Retinal pigment epithelial cell (primary cell): ENCODE measurements around the gene YOD1.

ENCODE experiments used
- DNase-seq: peaks from one replicate; pipeline ENCODE4 v3.0.0-alpha.2; 2010; ENCODE audit warnings: low read depth
- H3K4me3 ChIP-seq: 2 replicates; pipeline ENCODE4 v1.5.1; 2011; ENCODE audit warnings: mild to moderate bottlenecking, low read length, control low read depth, moderate library complexity
- TF ChIP-seq, protein P1 (sequence below): conservative IDR thresholded peaks from 2 replicates; pipeline ENCODE4 v1.5.1; 2011; ENCODE audit warnings: low read depth, low read length, control low read depth, inconsistent platforms

YOD1 gene

DNA sequence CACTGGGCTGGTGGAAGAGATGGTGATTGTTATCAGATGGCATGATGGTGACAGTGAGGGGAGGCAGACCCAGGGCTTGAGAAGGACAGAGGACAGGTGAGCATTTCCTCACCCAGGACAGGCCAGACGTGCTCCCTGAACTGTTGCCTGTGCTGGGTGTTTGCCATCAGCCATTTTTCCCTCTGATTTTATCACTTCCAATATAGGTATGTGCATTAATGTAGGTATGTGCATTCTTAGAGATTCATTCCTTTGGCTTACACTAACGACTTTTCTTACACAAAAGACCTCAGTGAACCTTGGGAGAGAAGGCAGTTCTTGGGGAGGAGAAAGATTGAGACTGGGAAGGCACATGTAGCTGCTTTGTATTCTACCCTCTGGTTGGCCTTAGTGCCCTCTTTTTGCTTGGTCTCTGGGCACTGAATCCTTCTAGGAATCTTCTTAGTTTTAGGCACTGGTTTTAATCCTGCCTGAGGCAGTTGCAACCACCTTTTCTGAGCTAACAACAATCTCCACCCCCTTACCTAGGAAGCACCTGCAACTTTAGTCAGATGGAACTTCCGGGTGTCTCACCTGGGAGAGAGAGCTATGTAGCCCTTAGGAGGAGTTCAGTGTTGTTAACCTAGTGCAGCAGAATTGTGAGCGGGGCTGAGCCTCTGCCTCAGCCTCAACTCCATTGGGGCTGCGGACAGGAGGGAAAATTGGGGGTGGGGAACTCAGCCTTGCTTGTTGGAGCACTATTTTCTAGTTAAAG, 49.3 kb downstream of the YOD1 start:
- no peak overlapping the region for H3K4me3 ChIP-seq
- TF ChIP-seq, protein P1, sequence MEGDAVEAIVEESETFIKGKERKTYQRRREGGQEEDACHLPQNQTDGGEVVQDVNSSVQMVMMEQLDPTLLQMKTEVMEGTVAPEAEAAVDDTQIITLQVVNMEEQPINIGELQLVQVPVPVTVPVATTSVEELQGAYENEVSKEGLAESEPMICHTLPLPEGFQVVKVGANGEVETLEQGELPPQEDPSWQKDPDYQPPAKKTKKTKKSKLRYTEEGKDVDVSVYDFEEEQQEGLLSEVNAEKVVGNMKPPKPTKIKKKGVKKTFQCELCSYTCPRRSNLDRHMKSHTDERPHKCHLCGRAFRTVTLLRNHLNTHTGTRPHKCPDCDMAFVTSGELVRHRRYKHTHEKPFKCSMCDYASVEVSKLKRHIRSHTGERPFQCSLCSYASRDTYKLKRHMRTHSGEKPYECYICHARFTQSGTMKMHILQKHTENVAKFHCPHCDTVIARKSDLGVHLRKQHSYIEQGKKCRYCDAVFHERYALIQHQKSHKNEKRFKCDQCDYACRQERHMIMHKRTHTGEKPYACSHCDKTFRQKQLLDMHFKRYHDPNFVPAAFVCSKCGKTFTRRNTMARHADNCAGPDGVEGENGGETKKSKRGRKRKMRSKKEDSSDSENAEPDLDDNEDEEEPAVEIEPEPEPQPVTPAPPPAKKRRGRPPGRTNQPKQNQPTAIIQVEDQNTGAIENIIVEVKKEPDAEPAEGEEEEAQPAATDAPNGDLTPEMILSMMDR: no peak
- DNase-seq: no peak

DNA sequence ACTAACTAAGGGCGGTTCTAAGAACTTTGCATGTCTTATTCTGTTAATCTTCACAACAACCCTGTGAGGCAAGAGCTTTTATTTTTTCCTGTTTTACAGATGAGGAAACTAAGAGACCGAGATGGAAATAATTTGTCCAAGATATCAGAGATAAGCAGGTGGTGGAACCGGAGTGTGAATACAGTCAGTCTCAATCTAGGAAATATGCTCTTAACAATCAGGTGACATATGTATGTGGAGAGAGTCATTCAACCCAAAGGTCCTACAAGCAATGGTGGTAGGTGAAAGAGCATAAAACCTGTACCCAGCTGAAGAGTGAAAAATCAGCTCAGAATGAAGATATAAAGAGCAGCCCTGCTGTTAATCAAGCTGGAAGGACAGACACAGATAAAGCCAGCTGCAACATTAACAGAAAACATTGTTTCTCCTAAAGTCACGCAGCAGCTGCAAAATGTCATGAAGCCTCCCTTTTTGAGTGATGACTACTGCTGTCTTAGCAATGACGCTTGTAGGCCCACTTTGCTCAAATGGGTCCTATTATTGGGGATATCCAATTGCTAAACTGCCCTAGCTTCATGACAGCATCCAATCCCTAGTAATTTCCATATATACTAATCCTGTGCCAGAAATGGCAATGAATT, 50.2 kb downstream of the YOD1 start:
- DNase-seq: no peak
- TF ChIP-seq, protein P1: no peak
- no peak overlapping the region for H3K4me3 ChIP-seq

DNA sequence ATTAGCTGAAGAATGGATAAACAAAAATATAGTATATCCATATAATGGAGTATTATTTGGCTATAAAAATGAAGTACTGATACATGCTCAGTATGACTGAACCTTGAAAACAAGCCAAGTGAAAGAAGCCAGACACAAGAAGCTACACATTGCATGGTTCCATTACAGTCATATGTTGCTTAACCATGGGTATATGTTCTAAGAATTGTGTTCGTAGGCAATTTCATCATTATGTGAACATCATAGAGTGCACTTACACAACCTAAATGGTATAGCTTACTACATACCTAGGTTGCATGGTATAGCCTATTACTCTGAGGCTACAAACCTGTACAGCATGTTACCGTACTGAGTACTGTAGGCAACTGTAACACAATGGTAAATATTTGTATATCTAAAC, 52.2 kb downstream of the YOD1 start:
- TF ChIP-seq, protein P1: no peak
- H3K4me3 ChIP-seq: no peak overlapping the region
- no peak for DNase-seq
